ENCODE data around the gene SIRPD. TPM values are rescaled to one million over a fixed set of nuclear protein-coding genes. Genes with fewer than 3 reads are reported as not detected.

SIRPD gene
- total RNA-seq, 2 experiments from 2014 or later, result not detected

DNA sequence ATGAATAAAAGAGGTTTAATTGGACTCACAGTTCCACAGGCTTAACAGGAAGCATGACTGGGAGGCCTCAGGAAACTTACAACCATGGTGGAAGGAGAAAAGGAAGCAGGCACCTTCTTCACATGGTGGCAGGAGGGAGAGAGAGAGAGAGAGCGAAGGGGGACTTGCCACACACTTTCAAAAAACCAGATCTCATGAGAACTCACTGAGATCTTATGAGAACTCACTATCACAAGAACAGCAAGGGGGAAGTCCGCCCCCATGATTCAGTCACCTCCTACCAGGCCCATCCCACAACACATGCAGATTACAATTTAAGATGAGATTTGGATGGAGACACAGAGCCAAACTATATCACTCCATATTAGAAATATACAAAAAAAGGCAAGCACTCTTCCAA is 6.1 kb upstream of the SIRPD start:
- ATAC-seq, result no peak
- no peak overlapping the region for H3K27ac Mint-ChIP-seq
- CTCF ChIA-PET, result no interaction called here
- peaks cover 14% of the 10 kb centered on the region for H3K36me3 Mint-ChIP-seq (ENCODE audit: low read depth)
- POLR2A ChIA-PET, result no interaction called here
- TF ChIP-seq, protein P1, sequence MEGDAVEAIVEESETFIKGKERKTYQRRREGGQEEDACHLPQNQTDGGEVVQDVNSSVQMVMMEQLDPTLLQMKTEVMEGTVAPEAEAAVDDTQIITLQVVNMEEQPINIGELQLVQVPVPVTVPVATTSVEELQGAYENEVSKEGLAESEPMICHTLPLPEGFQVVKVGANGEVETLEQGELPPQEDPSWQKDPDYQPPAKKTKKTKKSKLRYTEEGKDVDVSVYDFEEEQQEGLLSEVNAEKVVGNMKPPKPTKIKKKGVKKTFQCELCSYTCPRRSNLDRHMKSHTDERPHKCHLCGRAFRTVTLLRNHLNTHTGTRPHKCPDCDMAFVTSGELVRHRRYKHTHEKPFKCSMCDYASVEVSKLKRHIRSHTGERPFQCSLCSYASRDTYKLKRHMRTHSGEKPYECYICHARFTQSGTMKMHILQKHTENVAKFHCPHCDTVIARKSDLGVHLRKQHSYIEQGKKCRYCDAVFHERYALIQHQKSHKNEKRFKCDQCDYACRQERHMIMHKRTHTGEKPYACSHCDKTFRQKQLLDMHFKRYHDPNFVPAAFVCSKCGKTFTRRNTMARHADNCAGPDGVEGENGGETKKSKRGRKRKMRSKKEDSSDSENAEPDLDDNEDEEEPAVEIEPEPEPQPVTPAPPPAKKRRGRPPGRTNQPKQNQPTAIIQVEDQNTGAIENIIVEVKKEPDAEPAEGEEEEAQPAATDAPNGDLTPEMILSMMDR (IDR thresholded peaks at IDR 0.05), result no peak
- peak; percentile 13 for DNase-seq
- intact Hi-C loops (cut with micrococcal nuclease), result no loop called here
- H3K4me1 Mint-ChIP-seq (ENCODE audit: low read depth), result peaks cover 16% of the 10 kb centered on the region
- H3K4me3 Mint-ChIP-seq, result no peak overlapping the region
- H3K27me3 Mint-ChIP-seq, result no peaks in the 10 kb centered on the region
- H3K9me3 Mint-ChIP-seq, result peaks cover 11% of the 10 kb centered on the region

DNA sequence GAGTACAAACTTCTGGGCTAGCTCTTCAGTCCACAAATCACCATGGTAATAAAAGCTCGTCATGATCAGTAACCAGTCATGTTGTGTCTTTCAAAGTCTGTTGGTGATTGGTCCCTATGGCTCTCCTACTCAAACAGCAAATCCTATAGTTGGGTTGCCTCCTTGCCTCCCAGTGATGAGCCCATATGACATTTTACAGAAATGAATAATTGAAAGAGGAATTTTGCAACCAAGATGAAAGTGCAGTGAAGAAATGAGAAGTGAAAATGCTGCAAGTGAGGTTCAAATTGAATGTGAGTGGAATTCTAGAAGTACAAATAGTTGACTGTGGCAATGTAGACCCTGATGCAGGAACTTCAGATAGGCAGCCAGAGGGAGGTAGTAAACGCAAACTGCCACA is 5.1 kb upstream of the SIRPD start:
- TF ChIP-seq, protein P1 (IDR thresholded peaks at IDR 0.05), result no peak
- Mint-ChIP-seq H3K36me3 (ENCODE audit: low read depth) (peaks cover 14% of the 10 kb centered on the region), H3K4me1 (ENCODE audit: low read depth) (peaks cover 16% of the 10 kb centered on the region), H3K9me3 (peaks cover 11% of the 10 kb centered on the region), H3K27me3 (no peaks in the 10 kb centered on the region), H3K4me3 (no peak overlapping the region), H3K27ac (no peak overlapping the region)
- ChIA-PET CTCF (no interaction called here), POLR2A (no interaction called here)
- intact Hi-C loops (cut with micrococcal nuclease), result no loop called here
- ATAC-seq, result no peak
- no peak for DNase-seq

DNA sequence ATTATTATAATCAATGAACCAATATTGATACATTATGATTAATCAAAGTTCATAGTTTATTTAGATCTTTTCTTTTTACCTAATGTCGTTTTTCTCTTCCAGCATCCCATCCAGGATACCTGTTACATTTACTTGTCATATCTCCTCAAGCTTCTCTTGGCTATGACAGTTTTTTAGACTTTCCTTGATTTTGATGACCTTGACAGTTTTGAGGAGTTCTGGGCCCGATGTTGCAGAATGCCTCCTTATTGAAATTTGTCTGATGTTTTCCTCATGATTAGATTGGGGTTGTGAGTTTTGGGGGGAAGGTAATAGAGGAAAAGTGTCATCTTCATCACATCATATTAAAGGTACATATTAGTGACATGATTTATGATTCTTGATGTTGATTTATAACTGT is 3.8 kb upstream of the SIRPD start:
- H3K4me3 Mint-ChIP-seq, result no peak overlapping the region
- peaks cover 14% of the 10 kb centered on the region for H3K36me3 Mint-ChIP-seq (ENCODE audit: low read depth)
- ChIA-PET POLR2A (interaction anchor here (0.7 kb wide), 1 partner anchor 8 kb away, joined by 3 read pairs; no protein-coding TSS in a partner anchor), CTCF (interaction anchor here (0.9 to 2.1 kb wide), 5 partner anchors 52 to 216 kb away, joined by 4 to 9 read pairs (median 5); no protein-coding TSS in a partner anchor)
- no peak overlapping the region for H3K27ac Mint-ChIP-seq
- intact Hi-C loops (cut with micrococcal nuclease), result no loop called here
- H3K27me3 Mint-ChIP-seq, result no peaks in the 10 kb centered on the region
- peaks cover 11% of the 10 kb centered on the region for H3K9me3 Mint-ChIP-seq
- TF ChIP-seq, protein P1 (IDR thresholded peaks at IDR 0.05), result no peak
- ATAC-seq, result no peak
- H3K4me1 Mint-ChIP-seq (ENCODE audit: low read depth), result peaks cover 18% of the 10 kb centered on the region
- DNase-seq, result no peak

DNA sequence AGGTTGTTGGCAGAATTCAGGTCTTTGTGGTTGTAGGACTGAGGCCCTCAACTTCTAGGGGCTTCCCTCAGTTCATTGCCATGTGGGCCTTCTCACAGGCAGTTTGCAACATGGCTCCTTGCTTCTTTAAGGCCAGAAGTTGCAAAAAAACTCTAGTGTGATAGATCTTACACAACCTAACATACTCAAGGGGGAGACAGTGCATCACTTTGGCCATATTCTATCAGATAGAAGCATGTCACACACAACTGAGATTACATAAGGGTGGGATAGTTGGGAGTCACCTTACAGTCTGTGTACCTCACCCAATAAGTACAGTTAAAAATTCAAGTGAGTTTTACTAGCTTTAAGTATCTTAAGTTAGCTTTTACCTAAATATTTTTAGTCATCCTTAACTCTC is 1.6 kb downstream of the SIRPD start:
- intact Hi-C loops (cut with micrococcal nuclease), result no loop called here

DNA sequence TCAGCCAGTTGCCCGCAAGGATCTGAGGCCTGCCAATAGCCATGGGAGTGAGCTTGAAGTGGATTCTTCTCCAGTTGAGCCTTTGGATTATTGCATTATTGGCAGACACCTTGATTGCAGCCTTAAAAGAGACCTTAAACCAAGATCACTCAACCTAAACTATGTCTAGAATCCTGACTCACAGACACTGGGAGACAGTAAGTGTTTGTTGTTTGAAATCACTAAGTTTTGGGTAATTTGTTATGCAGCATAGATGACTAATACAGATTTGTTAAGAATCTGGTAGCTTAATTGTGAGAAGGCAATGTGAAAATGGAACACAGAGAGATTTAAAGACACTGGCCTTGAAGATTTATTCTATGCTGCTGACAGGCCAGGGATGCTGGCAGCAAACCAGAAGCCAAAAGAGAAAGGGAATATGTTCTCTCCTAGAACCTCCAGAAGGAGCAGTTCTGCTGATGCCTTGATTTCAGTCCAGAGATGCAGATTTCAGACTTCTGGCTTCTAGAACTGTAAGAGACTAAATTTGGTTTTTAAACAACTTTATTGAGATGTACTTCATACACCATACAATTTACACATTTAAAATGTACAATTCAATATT is 17.6 kb downstream of the SIRPD start:
- Mint-ChIP-seq H3K27me3 (no peaks in the 10 kb centered on the region), H3K36me3 (ENCODE audit: low read depth) (no peaks in the 10 kb centered on the region), H3K4me3 (no peak overlapping the region), H3K4me1 (ENCODE audit: low read depth) (peaks cover 8% of the 10 kb centered on the region), H3K9me3 (peaks cover 7% of the 10 kb centered on the region), H3K27ac (no peak overlapping the region)
- DNase-seq (no peak), ATAC-seq (no peak)
- POLR2A ChIA-PET, result no interaction called here
- TF ChIP-seq, protein P1 (IDR thresholded peaks at IDR 0.05), result no peak
- CTCF ChIA-PET, result interaction anchor here (1.2 to 2.6 kb wide), 3 partner anchors 30 to 237 kb away, joined by 4 to 10 read pairs (median 4); no protein-coding TSS in a partner anchor
- intact Hi-C loops (cut with micrococcal nuclease), result loop anchor here (10.0 kb wide), 1 partner anchor 195 kb away; no protein-coding TSS in a partner anchor

More for the DNA sequence above, 1.6 kb downstream of the SIRPD start:
- Mint-ChIP-seq H3K36me3 (ENCODE audit: low read depth) (no peaks in the 10 kb centered on the region), H3K27me3 (no peaks in the 10 kb centered on the region), H3K4me1 (ENCODE audit: low read depth) (peaks cover 7% of the 10 kb centered on the region), H3K27ac (no peak overlapping the region), H3K4me3 (no peak overlapping the region), H3K9me3 (peaks cover 6% of the 10 kb centered on the region)
- ATAC-seq (peak; percentile 61), DNase-seq (no peak)
- TF ChIP-seq, protein P1 (IDR thresholded peaks at IDR 0.05), result peak; percentile 41
- ChIA-PET CTCF (interaction anchor here (0.8 to 3.6 kb wide), 18 partner anchors 8 to 225 kb away, joined by 3 to 31 read pairs (median 3); no protein-coding TSS in a partner anchor), POLR2A (interaction anchor here (0.7 to 1.4 kb wide), 2 partner anchors 9 to 70 kb away, joined by 3 read pairs; no protein-coding TSS in a partner anchor)
